Keratinocyte (primary cell): Measurements from ENCODE around the gene MAB21L3. TPM values are rescaled to one million over a fixed set of nuclear protein-coding genes. Genes with fewer than 3 reads are reported as not detected.

Experiments
- DNase-seq: peaks from one replicate; pipeline ENCODE4 v3.0.0-alpha.2; 2011; ENCODE audit warnings: low read depth, missing footprints, low spot score
- FAIRE-seq: peaks from 2 replicates; lab custom pipeline; 2011; peaks lifted over from hg19 to GRCh38; lab: Jason Lieb, UNC
- H2AFZ ChIP-seq: 2 replicates; pipeline ENCODE4 v1.6.0; 2012; ENCODE audit warnings: low read length, control low read depth, inconsistent platforms; ENCODE audit not compliant: control insufficient read depth
- H3K27ac ChIP-seq: 2 replicates; pipeline ENCODE4 v1.5.1; 2011; ENCODE audit warnings: low read length; ENCODE audit not compliant: control insufficient read depth, insufficient read depth
- H3K27me3 ChIP-seq: 3 replicates; pipeline ENCODE4 v1.6.0; 2011; ENCODE audit warnings: low read length; ENCODE audit not compliant: control insufficient read depth, insufficient read depth; ENCODE audit errors: extremely low read depth
- H3K36me3 ChIP-seq, 2 experiments: 2 replicates in 1 of 2; 3 replicates in 1 of 2; pipeline ENCODE4 v1.5.1; 2011; ENCODE audit warnings: low read length in 2 of 2, mild to moderate bottlenecking in 1 of 2; ENCODE audit not compliant: control insufficient read depth in 2 of 2, insufficient read depth in 2 of 2; ENCODE audit errors: extremely low read depth in 1 of 2
- H3K4me1 ChIP-seq: 3 replicates; pipeline ENCODE4 v1.5.1; 2011; ENCODE audit warnings: low read length; ENCODE audit not compliant: control insufficient read depth, insufficient read depth; ENCODE audit errors: extremely low read depth
- H3K4me2 ChIP-seq: 3 replicates; pipeline ENCODE4 v1.6.0; 2011; ENCODE audit warnings: low read depth, low read length; ENCODE audit not compliant: control insufficient read depth, insufficient read depth; ENCODE audit errors: extremely low read depth
- H3K4me3 ChIP-seq, 3 experiments: fragments of 200-600 bp in 1 of 3; sonication (generic) in 1 of 3; 2 replicates in 2 of 3; 3 replicates in 1 of 3; pipeline ENCODE4 v1.5.1; 2011 to 2016; ENCODE audit warnings: low read length in 3 of 3, mild to moderate bottlenecking in 3 of 3, control low read depth in 2 of 3, inconsistent platforms in 1 of 3, low read depth in 1 of 3, mixed read lengths in 1 of 3, mixed run types in 1 of 3, moderate library complexity in 1 of 3; ENCODE audit not compliant: control insufficient read depth in 2 of 3, insufficient read depth in 2 of 3; ENCODE audit errors: extremely low read depth in 1 of 3
- H3K79me2 ChIP-seq: 2 replicates; pipeline ENCODE4 v1.6.0; 2012; ENCODE audit warnings: low read length; ENCODE audit not compliant: control insufficient read depth, insufficient read depth
- H3K9ac ChIP-seq: 3 replicates; pipeline ENCODE4 v1.6.0; 2011; ENCODE audit warnings: low read length; ENCODE audit not compliant: control insufficient read depth, insufficient read depth; ENCODE audit errors: extremely low read depth
- H3K9me1 ChIP-seq: 3 replicates; pipeline ENCODE4 v1.6.0; 2011; ENCODE audit warnings: low read length; ENCODE audit not compliant: control insufficient read depth, insufficient read depth; ENCODE audit errors: extremely low read depth
- H3K9me3 ChIP-seq: 2 replicates; pipeline ENCODE4 v1.5.1; 2012; ENCODE audit warnings: low read depth, low read length; ENCODE audit not compliant: control insufficient read depth
- H4K20me1 ChIP-seq: 3 replicates; pipeline ENCODE4 v1.6.0; 2011; ENCODE audit warnings: low read length; ENCODE audit not compliant: control insufficient read depth, insufficient read depth; ENCODE audit errors: extremely low read depth
- CTCF ChIP-seq, 3 experiments: IDR thresholded peaks in 1 of 3; conservative IDR thresholded peaks in 1 of 3; optimal IDR thresholded peaks in 1 of 3; 2 replicates in 2 of 3; 3 replicates in 1 of 3; pipeline versions ENCODE3 to v1.5.1; 2011; ENCODE audit warnings: low read length in 3 of 3, mild to moderate bottlenecking in 3 of 3, moderate library complexity in 2 of 3, control low read depth in 1 of 3, inconsistent platforms in 1 of 3; ENCODE audit not compliant: insufficient read depth in 2 of 3; ENCODE audit errors: extremely low read depth in 1 of 3
- EZH2 ChIP-seq: IDR thresholded peaks from one replicate; pipeline ENCODE4 v1.6.1; 2012; ENCODE audit warnings: inconsistent platforms, mild to moderate bottlenecking, low read length, moderate library complexity
- dilution Hi-C: fragments of 300-500 bp; cut with MboI; formaldehyde crosslinking; loops from one replicate; pipeline ENCODE4 v1.7.0; 2020; ENCODE audit warnings: low sequenced_read_pairs; ENCODE audit not compliant: extremely low pct_ligation_motif_present
- polyA plus RNA-seq, 5 experiments: library from polyadenylated mRNA; depleted of rRNA in 3 of 5; stranded (reverse) in 3 of 5; stranded (forward) in 1 of 5; unstranded in 1 of 5; fragments of >200 nt; gene quantifications; 1 replicate in 1 of 5; 2 replicates in 3 of 5; 3 replicates in 1 of 5; pipeline versions ENCODE4 v1.2.1 to v1.2.3, GENCODE V29; 2011 to 2012; ENCODE audit warnings: missing spikeins in 2 of 5, low read depth in 1 of 5, low replicate concordance in 1 of 5

Gene MAB21L3
- polyA plus RNA-seq, 1 donor (not counting 4 experiments of a cell fraction or from before 2014, with no cell fraction given): 0.29 TPM

DNA sequence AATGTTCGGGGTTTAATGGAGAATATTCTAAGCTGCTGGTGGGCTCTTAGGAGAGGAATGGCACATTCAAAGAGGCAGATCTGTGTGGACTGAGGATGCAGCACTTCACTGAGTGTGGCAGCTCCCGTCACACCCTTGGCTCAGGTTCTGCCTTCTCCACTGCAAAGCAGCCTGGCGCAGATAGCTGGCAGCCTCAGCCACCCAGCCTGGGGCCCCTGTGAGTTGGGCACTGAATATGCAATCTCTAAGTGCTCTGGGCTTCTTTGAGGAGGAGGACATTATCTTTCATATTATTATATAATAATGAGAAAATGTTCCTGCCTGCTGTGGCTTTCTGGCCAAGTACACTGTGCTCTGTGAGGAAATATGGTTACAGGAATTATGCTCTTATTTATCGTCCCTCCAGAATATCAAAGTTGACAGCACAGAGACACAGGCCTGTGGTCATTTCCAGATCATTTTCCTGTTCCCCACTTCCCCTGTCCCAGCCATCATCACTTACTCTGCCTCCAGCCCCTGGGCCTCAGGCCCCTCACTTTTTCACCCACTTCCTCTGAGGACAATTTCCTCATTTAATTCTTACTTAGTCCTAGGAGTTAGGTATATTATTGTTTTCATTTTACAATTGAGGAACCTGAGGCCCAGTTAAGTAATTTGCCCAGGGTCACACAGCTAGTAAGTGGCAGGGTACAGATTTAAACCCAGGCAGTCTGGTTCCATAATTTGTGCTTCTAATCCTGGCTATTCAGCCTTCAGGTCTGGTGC, 53.6 kb downstream of the MAB21L3 start:
- no peak overlapping the region for H3K27ac ChIP-seq
- H3K36me3 ChIP-seq: no peaks in the 10 kb centered on the region
- no peak overlapping the region for H3K4me3 ChIP-seq
- H3K79me2 ChIP-seq: no peaks in the 10 kb centered on the region
- H3K9ac ChIP-seq: no peak overlapping the region
- no peak overlapping the region for H3K4me2 ChIP-seq
- no peaks in the 10 kb centered on the region for H3K9me3 ChIP-seq
- dilution Hi-C loops: no loop called here
- H3K4me1 ChIP-seq: peaks cover 5% of the 10 kb centered on the region
- no peaks in the 10 kb centered on the region for H3K9me1 ChIP-seq
- no peaks in the 10 kb centered on the region for H3K27me3 ChIP-seq
- no peak for DNase-seq
- H2AFZ ChIP-seq: no peak overlapping the region
- FAIRE-seq: no peak
- no peaks in the 10 kb centered on the region for H4K20me1 ChIP-seq
- TF ChIP-seq CTCF (optimal IDR thresholded peaks at IDR 0.05 in 1 of 3, IDR thresholded peaks at IDR 0.05 in 1 of 3, conservative IDR thresholded peaks at IDR 0.05 in 1 of 3; ENCODE audit: extremely low read depth in 1 of 3, insufficient read depth in 2 of 3, low read length in 3 of 3) (no peak), EZH2 (no peak)

- Histone ChIP-seq H3K4me1 (peaks cover 5% of the 10 kb centered on the region), H3K9me3 (no peaks in the 10 kb centered on the region), H3K4me3 (no peak overlapping the region), H3K9me1 (no peaks in the 10 kb centered on the region), H3K9ac (no peak overlapping the region), H3K36me3 (no peaks in the 10 kb centered on the region), H3K27me3 (no peaks in the 10 kb centered on the region), H3K79me2 (no peaks in the 10 kb centered on the region), H3K27ac (no peak overlapping the region), H3K4me2 (no peak overlapping the region), H4K20me1 (no peaks in the 10 kb centered on the region), H2AFZ (no peak overlapping the region)
- dilution Hi-C loops: no loop called here
- FAIRE-seq (no peak), DNase-seq (no peak)
- TF ChIP-seq CTCF (optimal IDR thresholded peaks at IDR 0.05 in 1 of 3, IDR thresholded peaks at IDR 0.05 in 1 of 3, conservative IDR thresholded peaks at IDR 0.05 in 1 of 3; ENCODE audit: extremely low read depth in 1 of 3, insufficient read depth in 2 of 3, low read length in 3 of 3) (no peak), EZH2 (no peak)
Observed at GRCh38 chr1:116165572-116165971, 54.4 kb downstream of the MAB21L3 start.
